Activated CD4-positive, alpha-beta T cell treated with anti-CD3 and anti-CD28 coated beads, Interleukin-2, Interleukin-4, amounts not matched to agents 100 ng/mL and 50 ng/mL, durations not matched to agents 16 hours and 8 hours (primary cell): ENCODE results near the gene TOR4A.

Experiments
- DNase-seq: peaks from one replicate; pipeline ENCODE4 v3.0.0-alpha.2; 2020; ENCODE audit warnings: low spot score

TOR4A gene

DNA sequence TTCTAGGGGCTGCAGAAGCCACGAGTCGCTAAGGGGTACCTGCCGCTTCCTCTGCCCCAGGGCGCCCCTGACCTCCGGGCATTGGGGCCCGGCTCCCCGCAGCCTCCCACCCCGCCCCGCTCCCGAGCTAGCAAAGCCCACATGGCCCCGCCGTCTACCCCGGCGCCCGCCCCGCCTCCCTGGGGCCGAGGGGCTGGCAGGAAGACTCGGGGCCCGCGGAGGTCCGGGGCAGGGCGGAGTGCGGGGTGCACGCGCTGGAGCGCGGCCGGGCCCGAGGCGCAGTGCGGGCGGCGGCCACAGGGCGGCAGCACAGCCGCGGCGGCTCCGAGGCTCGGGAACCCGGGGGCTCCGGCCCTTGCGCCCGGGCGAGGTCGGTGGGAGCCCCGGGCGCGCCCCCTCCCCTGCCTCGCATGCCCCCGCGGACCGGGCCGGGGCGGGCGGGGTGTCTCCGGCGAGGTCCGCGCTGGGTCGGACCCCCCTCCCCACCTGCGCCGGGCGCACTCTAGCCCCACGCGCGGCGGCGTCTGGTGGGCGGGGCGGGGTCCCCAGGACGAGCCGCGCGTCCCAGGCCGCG lies 17.8 kb downstream of the TOR4A start:
- DNase-seq, result peak; percentile 42

DNA sequence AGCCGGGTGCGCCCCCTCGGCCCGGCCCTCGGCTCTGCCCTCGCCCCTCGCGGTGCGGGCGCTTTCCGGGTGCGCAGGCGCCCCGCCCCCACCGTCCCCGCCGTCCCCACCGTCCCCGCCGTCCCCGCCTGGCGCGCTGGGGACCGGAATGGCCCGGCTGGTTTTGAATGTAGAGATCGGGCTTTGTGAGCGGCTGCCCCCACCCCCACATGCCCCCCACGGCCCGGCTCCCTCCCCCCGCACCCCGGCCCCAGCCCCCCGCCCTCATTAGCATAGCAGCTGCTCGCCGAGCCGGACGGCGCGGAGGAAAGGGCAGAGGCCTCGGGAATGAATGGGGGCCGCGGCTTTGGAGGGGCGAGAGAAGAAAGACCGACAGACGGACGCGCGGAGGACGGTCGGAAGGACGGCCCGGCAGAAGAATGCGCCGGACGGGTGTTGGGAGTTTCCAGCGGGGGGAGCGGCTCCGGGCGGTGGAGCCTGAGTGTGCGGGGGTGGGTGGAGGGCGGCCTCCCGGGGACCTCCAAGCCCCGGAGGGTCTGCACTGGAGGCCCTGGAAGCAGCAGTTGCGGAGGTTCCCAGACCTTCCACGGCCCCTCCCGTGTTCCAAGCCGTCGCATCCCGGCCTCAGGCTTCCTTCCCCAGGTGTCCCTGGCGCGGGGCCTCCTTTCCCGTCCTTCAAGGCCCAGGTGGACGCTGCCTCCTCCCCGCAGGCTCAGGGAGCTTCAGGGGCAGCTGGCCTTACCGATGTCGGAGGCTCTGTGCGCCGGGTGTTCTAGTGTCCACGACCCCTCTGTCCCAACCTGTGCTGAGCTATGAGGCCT lies 18.5 kb downstream of the TOR4A start:
- DNase-seq, result no peak

DNA sequence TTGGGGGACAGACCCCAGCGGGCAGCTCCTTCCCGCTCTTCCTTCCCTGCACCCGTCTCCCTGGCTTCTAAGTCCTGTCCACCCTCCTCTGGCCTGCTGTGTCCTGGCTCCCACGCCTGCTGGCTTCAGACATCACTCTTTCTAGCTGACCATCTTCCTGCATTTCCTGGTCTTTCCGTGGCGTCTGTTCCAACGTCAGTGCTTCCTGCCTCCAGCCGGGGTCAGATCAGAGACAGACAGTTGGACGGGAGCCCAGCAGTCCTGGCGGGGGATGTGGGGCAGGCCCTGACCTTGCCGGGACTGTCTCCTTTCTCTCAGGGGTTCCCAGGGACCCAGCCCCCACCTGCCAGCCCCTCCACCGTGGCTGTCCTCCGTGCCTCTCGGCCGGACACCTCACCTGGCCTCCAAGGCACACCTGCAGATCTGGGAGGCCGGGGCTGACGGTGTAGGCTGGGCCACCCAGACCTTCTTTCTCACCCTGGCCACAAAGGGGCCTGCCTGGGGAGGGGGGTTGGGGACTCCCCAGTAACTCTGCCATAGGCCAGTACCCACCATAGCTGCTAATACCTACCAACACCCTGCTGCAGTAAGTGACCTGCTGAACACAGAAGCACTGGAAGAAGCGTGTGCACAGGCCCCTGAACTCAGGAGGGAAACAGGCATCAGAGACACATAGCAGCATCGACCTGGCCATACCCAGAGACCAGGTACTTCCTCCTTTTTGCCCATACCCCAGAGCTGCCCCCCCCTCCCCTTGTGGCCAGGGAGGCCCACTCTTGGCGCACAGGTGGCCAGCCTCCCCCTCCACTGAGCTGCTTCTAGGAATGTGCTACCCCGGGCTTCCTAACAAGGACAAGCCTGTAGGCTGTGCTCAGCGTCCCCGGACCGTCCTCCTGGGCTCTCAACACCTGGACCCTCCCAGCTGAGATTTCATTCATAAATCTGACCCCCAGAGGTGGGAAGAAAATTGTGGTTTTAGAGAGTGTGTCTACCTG lies 19.4 kb downstream of the TOR4A start:
- no peak for DNase-seq

- no peak for DNase-seq
These were observed 20.4 kb downstream of the TOR4A start for GRCh38 chr9:137297966-137298365.

- DNase-seq, result no peak
These were observed 21.1 kb downstream of the TOR4A start for GRCh38 chr9:137298401-137299202.

DNA sequence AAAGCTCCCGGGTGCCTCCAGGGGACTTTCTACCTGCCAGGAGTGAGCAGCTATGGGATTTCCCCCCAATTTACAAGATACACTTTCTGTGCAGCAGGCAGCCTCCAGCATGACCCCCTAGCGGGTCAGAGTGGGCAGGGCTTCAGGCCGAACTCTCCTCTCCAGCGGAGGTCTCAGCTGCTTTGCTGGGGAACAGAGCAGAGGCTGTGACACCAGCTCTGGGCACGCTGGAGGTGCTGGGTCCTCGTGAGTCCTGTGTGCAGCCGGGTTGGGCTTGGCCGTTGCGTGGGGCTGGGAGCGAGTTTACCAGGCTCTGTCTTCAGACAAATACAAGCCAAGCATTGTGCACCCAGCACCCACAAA lies 21.7 kb downstream of the TOR4A start:
- no peak for DNase-seq

GRCh38 chr9:137299938-137300337 lies 22.4 kb downstream of the TOR4A start:
- DNase-seq, result no peak

DNA sequence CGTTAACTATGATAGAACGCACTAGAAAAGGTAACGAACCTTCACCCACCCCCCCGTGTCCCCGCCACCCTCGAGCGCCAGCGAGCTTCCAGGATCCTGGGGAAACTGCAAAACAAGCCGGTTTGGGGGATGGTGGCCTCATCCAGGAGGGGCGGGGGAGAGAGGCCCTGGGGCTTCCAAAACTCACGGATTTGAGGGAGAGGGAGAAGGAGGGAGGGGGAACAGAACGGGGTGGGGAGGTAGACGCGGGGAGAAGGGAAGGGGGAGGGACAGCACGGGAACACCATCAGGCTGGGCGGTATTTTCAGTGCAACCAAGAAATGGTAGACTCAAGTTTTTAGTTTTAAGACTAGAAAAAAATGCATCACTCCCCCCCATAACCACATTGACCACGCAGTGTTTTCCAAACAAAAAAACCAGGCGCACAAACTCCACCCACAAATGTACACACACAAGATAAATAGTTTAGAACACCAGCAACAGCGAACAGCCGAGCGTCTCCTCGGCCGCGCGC lies 23.1 kb downstream of the TOR4A start:
- DNase-seq, result no peak

DNA sequence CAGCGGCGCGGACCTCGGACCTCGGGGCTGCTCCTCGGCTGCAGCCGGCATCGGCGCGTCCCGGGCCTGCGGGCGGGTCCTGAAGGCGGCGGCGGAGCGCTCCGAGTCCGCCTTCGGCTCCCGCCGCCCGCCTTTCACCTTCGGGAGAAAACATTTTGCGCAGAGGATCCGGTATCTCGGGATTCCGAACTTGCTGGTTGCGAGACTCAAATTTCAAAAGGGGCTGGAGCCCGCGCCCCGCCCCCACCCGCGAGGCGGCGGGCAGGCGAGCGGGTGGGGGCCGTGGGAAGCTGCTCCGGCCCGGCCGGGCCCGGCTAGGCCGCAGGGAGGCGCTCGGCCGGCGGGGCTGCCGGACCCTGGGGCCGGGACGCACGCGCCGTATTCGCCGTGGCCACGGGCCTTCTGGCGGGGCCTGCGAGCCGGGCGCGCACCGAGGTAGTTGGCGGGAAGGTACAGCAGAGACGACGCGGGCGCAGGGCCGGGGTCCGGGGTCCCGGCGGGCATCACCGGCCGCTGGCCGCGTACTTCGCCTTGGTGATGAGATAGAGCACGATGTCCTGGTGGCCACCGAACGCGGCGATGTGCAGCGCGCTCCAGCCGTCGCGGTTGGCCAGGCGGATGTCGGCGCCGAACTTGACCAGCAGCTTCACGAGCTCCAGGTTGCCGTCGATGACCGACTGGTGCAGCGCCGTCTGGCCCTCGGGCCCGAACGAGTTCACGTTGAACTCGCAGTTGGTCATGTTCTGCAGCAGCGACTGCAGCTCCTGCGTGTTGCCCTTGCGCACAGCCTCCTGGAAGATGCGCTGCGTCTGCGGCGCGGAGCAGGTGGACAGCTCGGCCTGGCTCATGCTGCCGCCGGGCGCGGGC lies 23.8 kb downstream of the TOR4A start:
- no peak for DNase-seq

GRCh38 chr9:137302118-137302448 lies 24.6 kb downstream of the TOR4A start, which contains the start of gene NRARP:
NRARP (minus strand) TSS chr9:137302271; CDS start chr9:137301928, 343 bp downstream.
- peak; percentile 87 for DNase-seq

- no peak for DNase-seq
These were observed 25.1 kb downstream of the TOR4A start for GRCh38 chr9:137302449-137303150.

DNA sequence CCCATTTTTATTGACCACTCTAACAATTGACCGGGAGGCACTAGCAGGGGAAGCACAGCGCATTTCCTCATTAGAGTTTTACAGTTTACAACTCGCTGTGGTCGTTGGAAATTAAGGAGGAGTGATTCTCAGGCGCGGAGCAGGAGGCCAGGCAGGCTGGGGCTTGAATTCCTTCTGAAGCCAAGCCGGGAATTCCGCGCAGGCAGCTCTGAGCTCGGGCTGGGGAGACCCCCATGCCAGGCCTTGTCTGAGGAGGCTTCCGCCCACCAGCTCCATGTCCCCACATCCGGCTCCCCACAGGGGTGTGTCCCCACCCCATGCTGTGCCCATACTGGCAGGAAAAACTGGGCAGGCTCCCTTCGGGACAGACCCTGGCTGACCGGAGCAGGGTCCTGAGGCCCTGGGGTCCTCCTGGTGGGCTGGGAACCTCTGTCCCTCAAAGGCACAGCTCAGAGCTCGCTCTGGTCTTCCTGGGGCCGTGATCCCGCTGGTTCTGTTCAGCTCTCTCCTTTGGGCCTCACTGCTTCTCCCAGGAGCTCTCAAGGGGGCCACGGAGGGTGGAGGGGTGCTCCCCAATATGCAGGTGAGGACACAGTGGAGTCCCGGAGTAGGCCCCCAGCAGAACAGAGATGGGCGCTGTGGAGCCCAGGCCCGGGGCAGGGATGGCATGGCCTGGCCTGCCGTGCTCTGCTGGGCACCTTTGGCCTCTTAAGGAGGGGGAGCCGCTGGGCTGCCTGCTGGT lies 25.8 kb downstream of the TOR4A start:
- DNase-seq, result no peak

GRCh38 chr9:137303893-137304382 lies 26.4 kb downstream of the TOR4A start:
- DNase-seq, result no peak

DNA sequence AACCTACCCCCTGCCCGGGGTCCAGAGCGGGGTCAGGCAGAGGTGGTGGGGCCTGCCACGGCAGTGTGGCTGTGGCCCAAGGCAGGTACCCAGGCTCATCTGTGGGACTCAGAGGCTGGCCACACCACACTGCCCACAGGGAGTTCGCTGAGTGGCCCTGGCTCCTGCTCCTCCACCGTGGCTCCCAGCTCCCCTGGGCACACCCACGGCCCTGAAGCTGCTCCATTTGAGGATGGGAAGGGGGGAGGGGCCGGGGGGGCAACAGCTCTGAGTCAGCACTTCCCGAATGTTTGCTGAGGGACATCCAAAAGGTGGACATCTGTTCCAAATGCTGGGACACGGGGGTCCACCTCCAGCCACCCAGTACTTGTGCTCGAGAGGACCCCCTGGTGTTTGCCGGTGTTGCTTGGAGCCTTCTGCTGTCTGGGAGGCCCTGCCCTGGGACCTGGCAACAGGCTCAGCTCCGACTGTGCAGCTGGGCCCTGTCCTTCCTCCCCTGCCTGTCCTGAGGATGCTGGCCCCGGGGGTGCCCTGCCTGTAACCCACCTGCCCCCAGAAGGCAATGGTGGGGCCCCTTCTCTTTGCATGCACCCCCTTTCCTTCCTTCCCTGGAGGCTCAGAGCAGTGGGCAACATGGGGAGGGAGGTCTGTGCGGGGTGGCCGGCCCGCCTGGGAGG lies 27.0 kb downstream of the TOR4A start:
- no peak for DNase-seq

- DNase-seq, result peak; percentile 62
These were observed 27.7 kb downstream of the TOR4A start for GRCh38 chr9:137305060-137305797.

GRCh38 chr9:137305798-137306065 lies 28.2 kb downstream of the TOR4A start:
- no peak for DNase-seq

- DNase-seq, result no peak
These were observed 28.7 kb downstream of the TOR4A start for GRCh38 chr9:137306066-137306849.
